ENCODE data around the gene CEP120.

The CEP120 gene

DNA sequence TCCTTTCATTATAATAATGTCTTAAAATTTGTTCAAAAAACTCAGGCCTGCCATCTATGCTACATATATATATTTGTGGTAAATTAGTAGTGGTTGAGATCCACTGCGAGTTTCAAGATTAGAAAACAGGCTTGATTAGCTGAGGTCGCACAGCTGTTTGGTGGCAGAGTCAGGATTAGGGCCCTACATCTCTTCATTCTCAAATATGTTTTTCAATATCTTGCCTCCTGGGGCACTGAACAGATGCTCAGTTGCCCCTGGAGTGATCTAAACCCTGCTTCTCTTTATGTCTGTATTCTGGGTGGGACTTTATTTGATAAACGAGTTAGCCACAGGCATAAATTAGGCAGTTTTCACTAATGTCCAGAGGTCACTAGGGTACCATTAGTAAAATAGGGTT lies 27.8 kb upstream of the CEP120 start:
- H3K27ac ChIP-seq (ENCODE audit: low read depth, low read length), result no peak overlapping the region
- no peaks in the 10 kb centered on the region for H3K9me2 ChIP-seq (replicated peaks; ENCODE audit: insufficient read depth, low read length)
- H4K20me1 ChIP-seq (ENCODE audit: low read depth, low read length), result no peaks in the 10 kb centered on the region
- no peaks in the 10 kb centered on the region for H3K27me3 ChIP-seq (ENCODE audit: low read length)
- H3K4me2 ChIP-seq (ENCODE audit: low read depth, low read length, poor library complexity, severe bottlenecking), result no peak overlapping the region
- no peaks in the 10 kb centered on the region for H3K36me3 ChIP-seq (ENCODE audit: low read length)
- H3K9ac ChIP-seq (ENCODE audit: low read length), result no peak overlapping the region
- H3K79me2 ChIP-seq (ENCODE audit: insufficient read depth, low read length), result no peaks in the 10 kb centered on the region
- H3K9me3 ChIP-seq (ENCODE audit: insufficient read depth, low read length), result no peaks in the 10 kb centered on the region
- H3K4me3 ChIP-seq (ENCODE audit: insufficient read depth, low read length, poor library complexity, severe bottlenecking), result no peak overlapping the region
- TF ChIP-seq, protein P1, sequence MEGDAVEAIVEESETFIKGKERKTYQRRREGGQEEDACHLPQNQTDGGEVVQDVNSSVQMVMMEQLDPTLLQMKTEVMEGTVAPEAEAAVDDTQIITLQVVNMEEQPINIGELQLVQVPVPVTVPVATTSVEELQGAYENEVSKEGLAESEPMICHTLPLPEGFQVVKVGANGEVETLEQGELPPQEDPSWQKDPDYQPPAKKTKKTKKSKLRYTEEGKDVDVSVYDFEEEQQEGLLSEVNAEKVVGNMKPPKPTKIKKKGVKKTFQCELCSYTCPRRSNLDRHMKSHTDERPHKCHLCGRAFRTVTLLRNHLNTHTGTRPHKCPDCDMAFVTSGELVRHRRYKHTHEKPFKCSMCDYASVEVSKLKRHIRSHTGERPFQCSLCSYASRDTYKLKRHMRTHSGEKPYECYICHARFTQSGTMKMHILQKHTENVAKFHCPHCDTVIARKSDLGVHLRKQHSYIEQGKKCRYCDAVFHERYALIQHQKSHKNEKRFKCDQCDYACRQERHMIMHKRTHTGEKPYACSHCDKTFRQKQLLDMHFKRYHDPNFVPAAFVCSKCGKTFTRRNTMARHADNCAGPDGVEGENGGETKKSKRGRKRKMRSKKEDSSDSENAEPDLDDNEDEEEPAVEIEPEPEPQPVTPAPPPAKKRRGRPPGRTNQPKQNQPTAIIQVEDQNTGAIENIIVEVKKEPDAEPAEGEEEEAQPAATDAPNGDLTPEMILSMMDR (IDR thresholded peaks at IDR 0.05; ENCODE audit: insufficient read depth, low read length, poor library complexity, severe bottlenecking), result no peak
- no peak for TF ChIP-seq EZH2phosphoT487 (conservative IDR thresholded peaks at IDR 0.05; ENCODE audit: low read length)
- no peak overlapping the region for H2AFZ ChIP-seq (ENCODE audit: low read depth, low read length, severe bottlenecking)
- H3F3A ChIP-seq (ENCODE audit: insufficient read depth), result no peaks in the 10 kb centered on the region

DNA sequence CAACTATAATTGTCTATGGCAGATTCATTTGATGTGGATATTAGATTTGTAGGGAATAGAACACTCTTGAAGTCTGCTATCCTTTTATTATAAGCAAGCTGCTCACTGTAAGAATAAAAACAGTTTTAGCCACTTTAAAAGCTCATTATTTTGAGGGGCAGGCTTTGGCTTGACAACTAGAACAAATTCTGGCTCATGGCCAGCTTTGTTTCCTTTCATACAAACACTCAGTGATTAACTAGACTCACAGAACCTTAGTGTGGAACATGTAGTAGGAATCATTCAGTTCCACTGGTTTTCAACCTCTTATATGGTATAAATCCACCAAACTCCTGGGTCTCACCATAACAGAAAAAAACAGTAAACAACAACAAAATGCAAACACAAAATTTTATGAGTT lies 27.4 kb upstream of the CEP120 start:
- Histone ChIP-seq H3K4me3 (ENCODE audit: insufficient read depth, low read length, poor library complexity, severe bottlenecking) (no peak overlapping the region), H3K9ac (ENCODE audit: low read length) (no peak overlapping the region), H3K27ac (ENCODE audit: low read depth, low read length) (no peak overlapping the region), H4K20me1 (ENCODE audit: low read depth, low read length) (no peaks in the 10 kb centered on the region), H3K4me2 (ENCODE audit: low read depth, low read length, poor library complexity, severe bottlenecking) (no peak overlapping the region), H2AFZ (ENCODE audit: low read depth, low read length, severe bottlenecking) (no peak overlapping the region), H3K79me2 (ENCODE audit: insufficient read depth, low read length) (no peaks in the 10 kb centered on the region), H3F3A (ENCODE audit: insufficient read depth) (no peaks in the 10 kb centered on the region), H3K36me3 (ENCODE audit: low read length) (no peaks in the 10 kb centered on the region), H3K9me3 (ENCODE audit: insufficient read depth, low read length) (no peaks in the 10 kb centered on the region), H3K27me3 (ENCODE audit: low read length) (no peaks in the 10 kb centered on the region), H3K9me2 (replicated peaks; ENCODE audit: insufficient read depth, low read length) (no peaks in the 10 kb centered on the region)
- no peak for TF ChIP-seq EZH2phosphoT487 (conservative IDR thresholded peaks at IDR 0.05; ENCODE audit: low read length)
- TF ChIP-seq, protein P1 (IDR thresholded peaks at IDR 0.05; ENCODE audit: insufficient read depth, low read length, poor library complexity, severe bottlenecking), result no peak

DNA sequence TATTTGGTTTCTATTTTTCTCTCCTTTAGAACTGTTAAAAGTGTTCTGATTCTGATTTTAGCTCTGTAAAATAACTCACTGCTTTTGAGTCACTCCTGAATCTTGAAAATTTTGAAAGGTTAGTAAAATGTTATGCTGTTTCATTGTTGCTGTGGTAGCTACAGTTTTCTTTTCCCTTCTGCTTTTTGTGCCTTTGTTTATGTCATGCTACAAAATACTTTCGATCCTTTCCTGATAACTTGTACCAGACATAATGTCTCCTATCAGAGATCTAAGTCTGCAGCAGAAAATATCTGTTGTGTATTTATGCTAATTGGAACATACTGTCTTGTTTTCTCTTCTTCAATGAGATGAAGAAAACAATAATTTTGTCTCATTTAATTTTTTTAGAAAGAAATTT lies 26.9 kb upstream of the CEP120 start:
- H3K27ac ChIP-seq (ENCODE audit: low read depth, low read length), result no peak overlapping the region
- H3K36me3 ChIP-seq (ENCODE audit: low read length), result no peaks in the 10 kb centered on the region
- H3K4me2 ChIP-seq (ENCODE audit: low read depth, low read length, poor library complexity, severe bottlenecking), result no peak overlapping the region
- H3K9me2 ChIP-seq (replicated peaks; ENCODE audit: insufficient read depth, low read length), result no peaks in the 10 kb centered on the region
- no peaks in the 10 kb centered on the region for H3K79me2 ChIP-seq (ENCODE audit: insufficient read depth, low read length)
- no peaks in the 10 kb centered on the region for H3F3A ChIP-seq (ENCODE audit: insufficient read depth)
- TF ChIP-seq, protein P1 (IDR thresholded peaks at IDR 0.05; ENCODE audit: insufficient read depth, low read length, poor library complexity, severe bottlenecking), result no peak
- no peak for TF ChIP-seq EZH2phosphoT487 (conservative IDR thresholded peaks at IDR 0.05; ENCODE audit: low read length)
- H3K9ac ChIP-seq (ENCODE audit: low read length), result no peak overlapping the region
- no peaks in the 10 kb centered on the region for H4K20me1 ChIP-seq (ENCODE audit: low read depth, low read length)
- no peak overlapping the region for H2AFZ ChIP-seq (ENCODE audit: low read depth, low read length, severe bottlenecking)
- H3K27me3 ChIP-seq (ENCODE audit: low read length), result no peaks in the 10 kb centered on the region
- H3K4me3 ChIP-seq (ENCODE audit: insufficient read depth, low read length, poor library complexity, severe bottlenecking), result no peak overlapping the region
- no peaks in the 10 kb centered on the region for H3K9me3 ChIP-seq (ENCODE audit: insufficient read depth, low read length)
